ENCODE data around the gene UBE2H. TPM values are rescaled to one million over a fixed set of nuclear protein-coding genes. Genes with fewer than 3 reads are reported as not detected.

Gene UBE2H
- total and polyA plus RNA-seq, 2 of the 4 experiments (the other 2 are of a cell fraction): 34.6 to 49.4 TPM

DNA sequence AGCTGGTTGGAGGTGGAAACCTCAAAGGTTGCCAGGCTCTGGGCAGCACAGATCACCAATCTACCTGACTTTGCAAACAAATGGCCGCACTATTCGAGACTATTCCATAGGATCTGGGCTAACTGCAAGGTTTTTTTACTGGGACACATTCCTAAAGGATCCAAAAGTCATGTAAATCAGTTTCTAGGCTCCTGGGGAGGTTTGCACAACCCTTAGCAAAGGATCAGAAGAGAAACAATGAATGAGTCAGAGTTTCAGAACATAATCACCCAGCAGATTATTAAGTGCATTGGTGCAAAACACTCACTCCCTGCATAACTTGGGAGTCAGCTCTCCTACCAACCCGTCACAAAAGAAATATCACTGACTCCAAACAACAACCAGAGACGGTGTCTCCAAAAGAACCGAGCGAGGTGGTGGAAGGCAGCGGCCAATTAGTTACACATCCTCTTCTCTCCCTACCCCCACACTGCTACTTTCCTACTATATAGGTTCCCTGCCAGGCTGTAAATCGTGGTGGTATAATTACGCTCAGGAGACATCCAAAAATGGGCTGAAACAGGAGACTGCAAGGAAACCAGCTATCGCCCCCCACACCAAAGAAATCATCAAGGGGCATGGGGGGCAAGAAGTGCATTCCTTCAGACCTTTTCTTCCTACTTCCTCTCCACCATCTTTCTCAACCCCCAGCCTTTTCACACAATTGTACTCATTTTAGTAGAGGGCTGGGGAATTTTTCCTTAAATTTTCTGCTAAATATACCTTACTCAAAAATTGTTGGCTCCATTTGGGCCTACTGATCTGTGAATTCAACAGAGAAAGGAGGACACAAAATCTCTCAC lies 3.2 kb downstream of the UBE2H start:
- WGBS, 2 experiments (ENCODE audit: extremely low coverage in 2 of 2, insufficient read length in 1 of 2): no CpG with 5 or more reads among the region's 10 CpGs
- peak overlapping the region; percentile 95 for H3K4me3 ChIP-seq (ENCODE audit: insufficient read depth, low read depth, low read length)
- H3K36me3 ChIP-seq (ENCODE audit: control insufficient read depth, insufficient read depth, low read length): peaks cover 1% of the 10 kb centered on the region; the same call in 1 of the 2 replicates
- H4K20me1 ChIP-seq (ENCODE audit: insufficient read depth, low read length): peaks cover 58% of the 10 kb centered on the region
- peak overlapping the region; percentile 87 for H2BK5ac ChIP-seq (ENCODE audit: low read depth, low read length, poor library complexity, severe bottlenecking)
- no peaks in the 10 kb centered on the region for H3K9me3 ChIP-seq (ENCODE audit: control insufficient read depth, insufficient read depth, low read length)
- in situ Hi-C loops (cut with MboI; ENCODE audit: low sequenced_read_pairs) (no loop called here), intact Hi-C loops (cut with micrococcal nuclease) (loop anchor here (1.0 to 5.0 kb wide), 4 partner anchors 42 to 118 kb away; no protein-coding TSS in a partner anchor), dilution Hi-C loops (cut with HindIII; ENCODE audit: low sequenced_read_pairs, unreplicated experiment) (no loop called here)
- H2BK20ac ChIP-seq (ENCODE audit: low read depth, low read length): peak overlapping the region; percentile 18
- peak overlapping the region; percentile 10 to 70; a peak in 3 of 4 replicates for H4K8ac ChIP-seq (ENCODE audit: low read depth in 2 of 2, low read length in 2 of 2)
- H3K4ac ChIP-seq (ENCODE audit: low read depth, low read length): peak overlapping the region; percentile 83
- peak overlapping the region; percentile 63 for H4K91ac ChIP-seq (ENCODE audit: insufficient read depth, low read depth, low read length)
- peak overlapping the region; percentile 43 for H4K5ac ChIP-seq (ENCODE audit: low read depth, low read length)
- peak overlapping the region; percentile 96 for H3K9ac ChIP-seq (ENCODE audit: low read depth, low read length)
- H3K4me2 ChIP-seq (ENCODE audit: low read depth, low read length): peak overlapping the region; percentile 90
- H2AK9ac ChIP-seq (replicated peaks; ENCODE audit: low read depth, low read length, poor library complexity): peak overlapping the region; percentile 73
- peaks cover 4% of the 10 kb centered on the region for H3K9me1 ChIP-seq (ENCODE audit: insufficient read depth, low read length)
- peak overlapping the region; percentile 92 for H3K23ac ChIP-seq (ENCODE audit: low read depth, low read length)
- peak overlapping the region; percentile 71 for H2BK120ac ChIP-seq (ENCODE audit: low read depth, low read length)
- TSS peak; percentile 85 for BruUV-seq (replicated peaks)
- H2AFZ ChIP-seq (replicated peaks; ENCODE audit: low read length, poor library complexity): peak overlapping the region; percentile 19
- peak overlapping the region; percentile 86 for H3K27ac ChIP-seq (ENCODE audit: insufficient read depth, low read length)
- peak overlapping the region; percentile 89; the same call in 1 of the 2 replicates for H2AK5ac ChIP-seq (ENCODE audit: low read depth, low read length)
- H3K14ac ChIP-seq (replicated peaks; ENCODE audit: low read depth, low read length): peak overlapping the region; percentile 85
- peak overlapping the region; percentile 66; the same call in 2 of the 3 replicates for H2BK15ac ChIP-seq (ENCODE audit: low read depth, low read length)
- ATAC-seq (ENCODE audit: low read depth) (peak; percentile 27), DNase-seq (peak; percentile 85)
- CTCF ChIA-PET: interaction anchor here (0.6 to 1.1 kb wide), 3 partner anchors 33 to 285 kb away, joined by 3 to 4 read pairs (median 3); no protein-coding TSS in a partner anchor
- no peaks in the 10 kb centered on the region for H3K27me3 ChIP-seq (ENCODE audit: control insufficient read depth, insufficient read depth, low read length)
- H3K79me1 ChIP-seq (ENCODE audit: low read depth in 1 of 2, low read length in 2 of 2): peaks cover 1 to 36% of the 10 kb centered on the region in 2 experiments; a peak in 3 of 4 replicates
- peak overlapping the region; percentile 75 for H3K56ac ChIP-seq (ENCODE audit: extremely low read depth, insufficient read depth, low read length)
- peaks cover 6% of the 10 kb centered on the region for H3K4me1 ChIP-seq (ENCODE audit: control insufficient read depth, insufficient read depth, low read length)
- POLR2A ChIA-PET (ENCODE audit: unreplicated experiment): interaction anchor here (1.1 kb wide), 1 partner anchor 21 kb away, joined by 3 read pairs; no protein-coding TSS in a partner anchor
- H3K18ac ChIP-seq (ENCODE audit: low read depth, low read length): peak overlapping the region; percentile 40
- no peak for TF ChIP-seq MXI1 (IDR thresholded peaks at IDR 0.05; ENCODE audit: borderline replicate concordance, low read depth, low read length)
- no peak for TF ChIP-seq MAZ (IDR thresholded peaks at IDR 0.05; ENCODE audit: borderline replicate concordance, low read depth, low read length)
- peak; percentile 50; the same call in 1 of the 2 replicates for TF ChIP-seq POLR2A (IDR thresholded peaks at IDR 0.05; ENCODE audit: low read depth, low read length)
- TF ChIP-seq, protein P1, sequence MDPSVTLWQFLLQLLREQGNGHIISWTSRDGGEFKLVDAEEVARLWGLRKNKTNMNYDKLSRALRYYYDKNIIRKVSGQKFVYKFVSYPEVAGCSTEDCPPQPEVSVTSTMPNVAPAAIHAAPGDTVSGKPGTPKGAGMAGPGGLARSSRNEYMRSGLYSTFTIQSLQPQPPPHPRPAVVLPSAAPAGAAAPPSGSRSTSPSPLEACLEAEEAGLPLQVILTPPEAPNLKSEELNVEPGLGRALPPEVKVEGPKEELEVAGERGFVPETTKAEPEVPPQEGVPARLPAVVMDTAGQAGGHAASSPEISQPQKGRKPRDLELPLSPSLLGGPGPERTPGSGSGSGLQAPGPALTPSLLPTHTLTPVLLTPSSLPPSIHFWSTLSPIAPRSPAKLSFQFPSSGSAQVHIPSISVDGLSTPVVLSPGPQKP (IDR thresholded peaks at IDR 0.05; ENCODE audit: borderline replicate concordance, low read depth, low read length): no peak
- no peak for TF ChIP-seq RCOR1 (IDR thresholded peaks at IDR 0.05; ENCODE audit: insufficient replicate concordance, low read length)
- TF ChIP-seq, protein P2, sequence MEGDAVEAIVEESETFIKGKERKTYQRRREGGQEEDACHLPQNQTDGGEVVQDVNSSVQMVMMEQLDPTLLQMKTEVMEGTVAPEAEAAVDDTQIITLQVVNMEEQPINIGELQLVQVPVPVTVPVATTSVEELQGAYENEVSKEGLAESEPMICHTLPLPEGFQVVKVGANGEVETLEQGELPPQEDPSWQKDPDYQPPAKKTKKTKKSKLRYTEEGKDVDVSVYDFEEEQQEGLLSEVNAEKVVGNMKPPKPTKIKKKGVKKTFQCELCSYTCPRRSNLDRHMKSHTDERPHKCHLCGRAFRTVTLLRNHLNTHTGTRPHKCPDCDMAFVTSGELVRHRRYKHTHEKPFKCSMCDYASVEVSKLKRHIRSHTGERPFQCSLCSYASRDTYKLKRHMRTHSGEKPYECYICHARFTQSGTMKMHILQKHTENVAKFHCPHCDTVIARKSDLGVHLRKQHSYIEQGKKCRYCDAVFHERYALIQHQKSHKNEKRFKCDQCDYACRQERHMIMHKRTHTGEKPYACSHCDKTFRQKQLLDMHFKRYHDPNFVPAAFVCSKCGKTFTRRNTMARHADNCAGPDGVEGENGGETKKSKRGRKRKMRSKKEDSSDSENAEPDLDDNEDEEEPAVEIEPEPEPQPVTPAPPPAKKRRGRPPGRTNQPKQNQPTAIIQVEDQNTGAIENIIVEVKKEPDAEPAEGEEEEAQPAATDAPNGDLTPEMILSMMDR (conservative IDR thresholded peaks at IDR 0.05; ENCODE audit: low read depth, low read length): no peak
- TF ChIP-seq CHD1 (IDR thresholded peaks at IDR 0.05; ENCODE audit: low read depth, low read length): no peak
- TF ChIP-seq NFE2L2 (IDR thresholded peaks at IDR 0.05; ENCODE audit: low read depth, low read length): no peak
- TF ChIP-seq BHLHE40 (IDR thresholded peaks at IDR 0.05; ENCODE audit: low read depth, low read length): peak; percentile 20; the same call in 1 of the 2 replicates
- no peak for TF ChIP-seq RAD21 (IDR thresholded peaks at IDR 0.05; ENCODE audit: low read length)
- TF ChIP-seq SMC3 (IDR thresholded peaks at IDR 0.05; ENCODE audit: low read depth, low read length): no peak
- TF ChIP-seq MAFK (IDR thresholded peaks at IDR 0.05; ENCODE audit: low read depth, low read length): peak; percentile 23; the same call in 1 of the 2 replicates
- no peak for TF ChIP-seq USF2 (IDR thresholded peaks at IDR 0.05; ENCODE audit: low read depth, low read length)

Data from IMR-90 (cell line).